Amygdala (tissue), 56 donors: ENCODE measurements around the gene LRRD1.
A peak's percentile ranks its signal among the peaks of the same experiment; 100 is the strongest.
"Not testable (repeated sequence)": the region's sequence is repeated elsewhere in the genome, so short reads cannot be mapped to it uniquely, and the experiment has no call there.

Source experiments
- DNase-seq, 56 donors: peaks; one replicate each; lab custom pipeline; 2025; lab: John Stamatoyannopoulos, UW

The LRRD1 gene

DNA sequence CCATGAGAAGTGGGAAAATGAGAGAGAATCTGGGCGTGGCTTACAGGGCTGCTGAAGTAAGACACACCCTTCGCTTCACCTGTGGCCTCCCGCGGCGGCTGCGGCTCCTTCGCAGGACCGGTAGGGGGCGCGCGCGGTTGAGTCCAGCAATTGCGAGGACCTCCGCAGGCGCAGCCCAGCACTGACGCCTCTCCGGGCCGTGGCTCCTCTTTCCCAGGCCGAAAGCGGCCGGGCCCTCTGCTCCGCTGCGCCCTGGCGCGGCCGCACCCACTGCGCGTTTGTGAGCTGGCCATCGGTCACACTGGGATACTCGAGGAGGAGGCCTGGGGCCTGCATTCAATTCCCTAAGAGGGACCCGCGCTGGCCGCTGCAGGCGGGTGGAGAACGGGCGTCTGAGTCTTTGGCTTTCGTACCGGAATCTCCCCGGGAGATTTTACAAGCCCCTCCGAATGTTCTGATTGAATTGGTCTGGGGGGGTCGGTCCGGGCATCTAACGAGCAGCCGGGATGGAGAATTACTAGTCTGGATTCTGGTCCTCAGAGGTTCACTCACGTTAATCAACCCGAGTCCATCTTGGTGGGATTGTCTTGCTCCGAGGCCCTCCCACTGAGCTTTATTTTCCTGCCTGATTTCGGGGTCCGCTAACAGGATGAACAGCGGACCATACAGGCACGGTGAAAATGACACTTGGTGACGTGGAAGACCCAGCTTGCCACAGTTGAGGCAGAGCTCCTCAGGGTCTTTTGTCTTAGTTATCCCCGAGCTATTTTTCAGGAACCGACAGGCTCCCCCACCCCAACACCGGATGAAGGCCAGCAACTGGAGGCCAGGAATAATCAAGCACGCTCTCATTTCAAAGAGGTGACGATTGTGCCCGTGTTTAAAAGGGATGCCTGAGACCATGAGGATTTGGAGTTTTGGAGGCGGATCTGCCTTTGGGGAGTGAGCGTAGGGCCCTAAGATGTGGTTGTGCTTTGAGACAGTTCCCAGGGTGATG is at the start of gene LRRD1:
Gene LRRD1, minus strand, starts transcription at position 215 of the 997 bp plus-strand sequence. CDS start 13,940 bp downstream, outside the sequence.
- DNase-seq = peak in 55 of 56 donors; percentile 39 to 90 (median 73)

DNA sequence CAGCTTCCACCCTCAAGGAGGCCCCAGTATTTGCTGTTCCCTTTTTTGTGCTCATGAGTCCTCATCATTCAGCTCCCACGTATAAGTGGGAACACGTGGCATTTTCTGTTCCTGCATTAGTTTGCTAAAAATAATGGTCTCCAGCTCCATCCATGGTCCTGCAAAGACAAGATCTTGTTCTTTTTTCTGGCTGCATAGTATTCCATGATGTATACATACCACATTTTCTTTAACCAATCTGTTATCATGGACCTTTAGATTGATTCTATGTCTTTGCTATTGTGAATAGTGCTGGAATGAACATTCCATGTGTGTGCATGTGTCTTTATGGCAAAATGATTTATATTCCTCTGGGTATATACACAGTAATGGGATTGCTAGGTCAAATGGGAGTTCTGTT is 49.8 kb upstream of the LRRD1 start:
- no peak for DNase-seq

DNA sequence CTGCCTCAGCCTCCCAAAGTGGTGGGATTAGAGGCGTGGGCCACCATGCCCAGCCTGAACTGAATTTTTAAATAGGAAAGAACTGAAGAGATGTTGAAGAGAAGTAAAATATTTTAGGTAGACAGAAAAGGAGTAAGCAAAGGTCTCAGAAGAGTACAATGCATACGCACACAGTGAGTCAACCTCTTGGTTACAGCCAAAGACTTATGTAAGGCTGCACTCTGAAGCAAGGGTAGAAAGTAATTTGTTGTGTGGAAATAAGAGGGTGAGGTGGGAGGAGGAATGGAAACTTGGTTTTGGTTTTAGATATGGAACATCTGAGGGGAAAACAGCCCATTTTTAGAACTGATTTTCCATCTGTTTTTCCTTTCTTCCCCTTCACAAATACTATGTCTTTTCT is 49.2 kb upstream of the LRRD1 start:
- DNase-seq = no peak

DNA sequence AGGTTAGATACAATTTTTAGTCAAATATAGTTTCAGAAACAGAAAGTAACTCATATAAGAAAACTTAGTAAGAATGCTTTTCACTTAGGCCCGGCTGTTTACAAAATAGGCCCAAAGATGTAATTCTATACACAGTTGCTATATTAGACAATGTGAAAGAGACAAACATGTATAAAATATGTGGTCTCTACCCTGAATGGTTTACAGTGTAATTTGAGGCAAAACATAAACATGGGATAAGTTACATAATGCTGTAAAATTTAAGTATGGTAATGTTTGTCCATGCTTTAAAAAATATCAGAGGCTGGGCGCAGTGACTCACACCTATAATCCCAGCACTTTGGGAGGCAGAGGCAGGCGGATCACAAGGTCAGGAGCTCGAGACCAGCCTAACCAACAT is 48.0 kb upstream of the LRRD1 start:
- no peak for DNase-seq

DNA sequence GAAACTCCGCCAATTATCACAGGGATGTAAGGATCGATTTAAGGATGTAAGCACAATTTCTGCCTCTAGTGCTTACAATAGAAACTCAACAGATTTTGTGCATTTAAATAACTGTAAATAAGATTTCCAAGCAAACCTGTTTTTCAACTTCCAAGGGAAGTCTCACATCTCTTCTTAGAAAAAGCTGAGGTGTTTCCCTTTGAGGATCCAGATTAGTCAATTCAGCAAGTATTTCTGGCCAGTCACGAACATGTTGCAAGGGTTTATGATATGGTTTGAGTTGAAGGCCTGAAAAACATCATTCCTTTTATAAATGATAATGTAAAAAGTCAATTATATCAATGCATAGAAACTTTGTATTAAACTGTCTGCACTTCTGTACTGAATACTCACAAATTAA is 42.8 kb upstream of the LRRD1 start:
- no peak for DNase-seq

DNA sequence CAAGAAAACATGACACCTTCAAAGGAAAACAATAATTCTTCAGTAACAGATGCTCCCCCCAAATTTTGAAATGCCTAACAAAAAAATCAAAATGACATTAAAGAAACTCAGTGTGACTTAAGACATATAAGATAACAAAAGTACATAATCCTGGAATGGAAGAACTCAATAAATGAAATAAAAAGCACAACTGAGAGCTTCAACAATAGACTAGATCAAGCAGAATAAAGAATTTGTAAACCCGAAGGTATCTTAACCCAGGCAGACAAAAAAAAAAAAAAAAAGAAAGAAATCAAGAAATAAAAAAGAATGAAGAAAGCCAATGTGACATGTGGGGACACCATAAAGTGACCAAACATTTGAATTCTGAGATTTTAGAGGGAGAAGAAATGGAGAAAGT is 27.7 kb upstream of the LRRD1 start:
- DNase-seq = no peak

- no peak for DNase-seq
Measured at GRCh38 chr7:92205987-92206386, 27.0 kb upstream of the LRRD1 start.

GRCh38 chr7:92200791-92201190 is 21.8 kb upstream of the LRRD1 start:
- no peak for DNase-seq

DNA sequence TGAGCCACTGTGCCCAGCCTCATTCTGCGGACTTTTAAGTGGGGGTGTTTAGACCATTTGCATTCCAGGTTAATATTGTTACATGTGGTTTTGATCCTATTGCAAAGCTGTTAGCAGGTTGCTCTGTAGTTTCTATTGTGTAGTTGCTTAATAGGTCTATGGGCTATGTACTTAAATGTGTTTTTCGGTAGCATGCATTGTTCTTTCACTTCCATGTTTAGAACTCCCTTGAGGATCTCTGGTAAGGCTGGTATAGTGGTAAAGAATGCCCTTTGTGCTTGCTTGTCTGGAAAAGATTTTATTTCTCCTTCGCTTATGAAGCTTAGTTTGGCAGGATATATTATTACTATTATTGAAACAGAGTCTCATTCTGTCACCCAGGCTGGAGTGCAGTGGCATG is 13.4 kb upstream of the LRRD1 start:
- no peak for DNase-seq

DNA sequence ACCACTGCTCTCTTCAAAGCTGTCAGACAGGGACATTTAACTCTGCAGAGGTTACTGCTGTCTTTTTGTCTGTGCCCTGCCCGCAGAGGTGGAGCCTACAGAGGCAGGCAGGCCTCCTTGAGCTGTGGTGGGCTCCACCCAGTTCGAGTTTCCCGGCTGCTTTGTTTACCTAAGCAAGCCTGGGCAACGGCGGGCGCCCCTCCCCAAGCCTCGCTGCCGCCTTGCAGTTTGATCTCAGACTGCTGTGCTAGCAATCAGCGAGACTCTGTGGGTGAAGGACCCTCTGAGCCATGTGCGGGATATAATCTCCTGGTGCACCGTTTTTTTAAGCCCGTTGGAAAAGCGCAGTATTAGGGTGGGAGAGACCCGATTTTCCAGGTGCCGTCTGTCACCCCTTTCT is 10.3 kb upstream of the LRRD1 start:
- not testable (repeated sequence) for DNase-seq

DNA sequence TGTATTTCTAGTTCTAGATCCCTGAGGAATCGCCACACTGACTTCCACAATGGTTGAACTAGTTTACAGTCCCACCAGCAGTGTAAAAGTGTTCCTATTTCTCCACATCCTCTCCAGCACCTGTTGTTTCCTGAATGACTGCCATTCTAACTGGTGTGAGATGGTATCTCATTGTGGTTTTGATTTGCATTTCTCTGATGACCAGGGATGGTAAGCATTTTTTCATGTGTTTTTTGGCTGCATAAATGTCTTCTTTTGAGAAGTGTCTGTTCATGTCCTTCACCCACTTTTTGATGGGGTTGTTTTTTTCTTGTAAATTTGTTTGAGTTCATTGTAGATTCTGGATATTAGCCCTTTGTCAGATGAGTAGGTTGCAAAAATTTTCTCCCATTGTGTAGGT is 5.4 kb upstream of the LRRD1 start:
- not testable (repeated sequence) for DNase-seq

- DNase-seq = no peak
Measured at GRCh38 chr7:92177362-92177761, 1.6 kb downstream of the LRRD1 start.

GRCh38 chr7:92169529-92169928 is 9.4 kb downstream of the LRRD1 start:
- DNase-seq = not testable (repeated sequence)

GRCh38 chr7:92161271-92161670 is 17.7 kb downstream of the LRRD1 start:
- no peak for DNase-seq

- DNase-seq = no peak
Measured at GRCh38 chr7:92158660-92159575, 20.0 kb downstream of the LRRD1 start.

GRCh38 chr7:92156990-92157389 is 22.0 kb downstream of the LRRD1 start:
- DNase-seq = no peak

DNA sequence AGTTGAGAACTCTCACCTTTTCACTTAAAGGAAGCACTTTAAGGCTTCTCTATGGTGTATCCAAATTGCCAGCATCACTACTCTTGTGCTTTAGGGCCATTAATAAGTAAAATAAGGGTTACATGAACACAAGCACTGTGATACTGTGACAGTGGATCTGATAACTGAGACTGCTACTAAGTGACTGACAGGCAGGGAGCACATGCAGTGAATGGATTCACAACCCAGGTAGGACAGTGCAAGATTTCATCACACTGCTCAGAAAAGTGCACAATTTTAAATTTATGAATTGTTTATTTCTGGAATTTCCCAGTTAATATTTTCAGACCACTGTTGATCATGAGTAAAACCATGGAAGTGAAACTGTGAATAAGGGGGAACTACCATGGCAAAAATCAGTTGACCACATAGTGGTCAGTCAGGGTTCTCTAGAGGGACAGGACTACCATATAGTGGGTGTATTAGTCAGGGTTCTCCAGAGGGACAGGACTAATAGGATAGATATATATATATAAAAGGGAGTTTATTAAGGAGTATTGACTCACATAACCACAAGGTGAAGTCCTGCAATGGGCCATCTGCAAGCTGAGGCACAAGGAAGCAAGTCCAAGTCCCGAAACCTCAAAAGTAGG is 23.7 kb downstream of the LRRD1 start:
- DNase-seq = no peak

- no peak for DNase-seq
Measured at GRCh38 chr7:92150450-92151017, 28.4 kb downstream of the LRRD1 start.

DNA sequence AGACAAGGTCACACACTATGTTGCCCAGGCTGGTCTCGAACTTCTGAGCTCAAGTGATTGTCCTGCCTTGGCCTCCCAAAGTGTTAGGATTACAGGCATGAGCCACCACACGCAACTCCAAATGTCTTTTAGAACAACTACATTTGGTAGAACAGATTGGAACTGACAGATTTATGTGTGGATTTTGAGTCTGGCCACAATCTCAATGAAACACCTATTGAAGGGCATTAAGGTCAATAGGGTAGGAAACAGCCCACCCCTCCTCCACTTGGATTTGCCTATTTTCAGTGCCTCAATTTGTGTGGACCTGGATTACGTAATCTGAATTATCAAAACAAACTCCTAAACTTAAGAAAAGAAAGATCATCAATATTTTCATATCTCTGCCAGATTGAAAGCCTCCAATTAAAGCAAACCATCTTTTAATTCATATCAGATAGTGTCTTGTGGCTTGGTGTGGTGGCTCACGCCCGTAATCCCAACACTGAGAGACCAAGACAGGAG is 29.2 kb downstream of the LRRD1 start:
- no peak for DNase-seq
